NCI-H345 treated with DMSO at 0.1 percent for 48 hours (cell line): ENCODE measurements around the gene NKD2.
"Not testable (repeated sequence)": the region's sequence is repeated elsewhere in the genome, so short reads cannot be mapped to it uniquely, and the experiment has no call there.

Source experiments
- DNase-seq: peaks from one replicate; lab custom pipeline; 2025; ENCODE audit not compliant: unreplicated experiment; lab: John Stamatoyannopoulos, UW

Gene NKD2

GRCh38 chr5:1008451-1009358, at the start of gene NKD2:
Gene NKD2, plus strand, starts transcription at chr5:1008802. Its CDS starts 256 bp downstream, at chr5:1009058.
- DNase-seq, result peak; percentile 12

- no peak for DNase-seq
Measured at GRCh38 chr5:959581-960531, 48.7 kb upstream of the NKD2 start.

- DNase-seq, result no peak
Measured at GRCh38 chr5:960551-960950, 48.1 kb upstream of the NKD2 start.

- DNase-seq, result no peak
Measured at GRCh38 chr5:961002-961710, 47.4 kb upstream of the NKD2 start.

GRCh38 chr5:961711-962240, 46.8 kb upstream of the NKD2 start:
- DNase-seq, result no peak

GRCh38 chr5:962386-962785, 46.2 kb upstream of the NKD2 start:
- no peak for DNase-seq

- DNase-seq, result no peak
Measured at GRCh38 chr5:962801-963200, 45.8 kb upstream of the NKD2 start.

GRCh38 chr5:963310-963672, 45.3 kb upstream of the NKD2 start:
- DNase-seq, result no peak

GRCh38 chr5:963673-964531, 44.7 kb upstream of the NKD2 start:
- no peak for DNase-seq

- no peak for DNase-seq
Measured at GRCh38 chr5:964821-965220, 43.8 kb upstream of the NKD2 start.

- no peak for DNase-seq
Measured at GRCh38 chr5:965604-966344, 42.8 kb upstream of the NKD2 start.

- no peak for DNase-seq
Measured at GRCh38 chr5:966345-966710, 42.3 kb upstream of the NKD2 start.

- no peak for DNase-seq
Measured at GRCh38 chr5:966941-967340, 41.7 kb upstream of the NKD2 start.

- no peak for DNase-seq
Measured at GRCh38 chr5:968881-969280, 39.7 kb upstream of the NKD2 start.

- DNase-seq, result no peak
Measured at GRCh38 chr5:969408-969839, 39.2 kb upstream of the NKD2 start.

GRCh38 chr5:972575-972974, 36.0 kb upstream of the NKD2 start:
- DNase-seq, result not testable (repeated sequence)

GRCh38 chr5:976849-977751, 31.5 kb upstream of the NKD2 start:
- no peak for DNase-seq

GRCh38 chr5:978054-978453, 30.5 kb upstream of the NKD2 start:
- DNase-seq, result no peak
